PC-9 (cell line): Measurements from ENCODE around the gene CYP27C1.

Experiments
- EZH2 ChIP-seq: fragments of 200-600 bp; sonication (generic); IDR thresholded peaks from 2 replicates; pipeline ENCODE4 v1.8.0; 2017; ENCODE audit warnings: antibody characterized with exemption, low read depth
- TF ChIP-seq, protein P1 (sequence below): fragments of 200-600 bp; sonication (generic); conservative IDR thresholded peaks from 2 replicates; pipeline ENCODE4 v1.6.1; 2017; ENCODE audit warnings: mixed run types, antibody characterized with exemption, mild to moderate bottlenecking, moderate library complexity

DNA sequence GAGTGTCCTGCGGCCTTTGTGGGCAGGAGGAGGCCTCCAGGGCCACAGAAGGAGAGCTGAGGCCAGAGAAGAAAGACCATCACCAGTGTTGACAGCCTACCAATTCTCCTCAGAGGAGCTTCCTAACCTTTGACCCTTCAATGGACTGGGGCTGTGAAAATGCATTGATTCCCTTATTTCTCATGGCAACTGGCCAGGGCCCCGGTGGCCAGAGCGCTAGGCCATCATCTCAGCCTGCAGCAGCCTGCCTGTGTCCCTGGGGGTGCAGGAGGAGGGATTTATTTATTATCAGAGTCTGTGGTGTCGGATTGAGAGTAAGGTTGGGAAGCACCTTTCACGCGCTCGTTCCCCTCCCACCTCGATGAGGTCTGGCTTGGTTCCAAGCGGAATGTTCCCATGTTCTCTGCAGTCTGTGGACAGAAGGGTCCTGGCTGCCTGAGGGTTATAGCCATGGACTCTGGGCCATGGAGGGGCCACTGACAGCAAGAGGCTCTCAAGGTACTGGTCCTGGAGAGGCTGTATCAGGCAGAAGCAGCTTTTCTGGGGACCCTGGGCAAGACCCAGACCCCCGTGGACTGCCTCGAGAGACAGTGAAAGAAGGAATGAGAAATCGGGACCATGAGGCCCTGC is 53.8 kb downstream of the CYP27C1 start:
- TF ChIP-seq, protein P1, sequence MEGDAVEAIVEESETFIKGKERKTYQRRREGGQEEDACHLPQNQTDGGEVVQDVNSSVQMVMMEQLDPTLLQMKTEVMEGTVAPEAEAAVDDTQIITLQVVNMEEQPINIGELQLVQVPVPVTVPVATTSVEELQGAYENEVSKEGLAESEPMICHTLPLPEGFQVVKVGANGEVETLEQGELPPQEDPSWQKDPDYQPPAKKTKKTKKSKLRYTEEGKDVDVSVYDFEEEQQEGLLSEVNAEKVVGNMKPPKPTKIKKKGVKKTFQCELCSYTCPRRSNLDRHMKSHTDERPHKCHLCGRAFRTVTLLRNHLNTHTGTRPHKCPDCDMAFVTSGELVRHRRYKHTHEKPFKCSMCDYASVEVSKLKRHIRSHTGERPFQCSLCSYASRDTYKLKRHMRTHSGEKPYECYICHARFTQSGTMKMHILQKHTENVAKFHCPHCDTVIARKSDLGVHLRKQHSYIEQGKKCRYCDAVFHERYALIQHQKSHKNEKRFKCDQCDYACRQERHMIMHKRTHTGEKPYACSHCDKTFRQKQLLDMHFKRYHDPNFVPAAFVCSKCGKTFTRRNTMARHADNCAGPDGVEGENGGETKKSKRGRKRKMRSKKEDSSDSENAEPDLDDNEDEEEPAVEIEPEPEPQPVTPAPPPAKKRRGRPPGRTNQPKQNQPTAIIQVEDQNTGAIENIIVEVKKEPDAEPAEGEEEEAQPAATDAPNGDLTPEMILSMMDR: no peak
- no peak for TF ChIP-seq EZH2
